ENCODE results near the gene GCH1.

DNA sequence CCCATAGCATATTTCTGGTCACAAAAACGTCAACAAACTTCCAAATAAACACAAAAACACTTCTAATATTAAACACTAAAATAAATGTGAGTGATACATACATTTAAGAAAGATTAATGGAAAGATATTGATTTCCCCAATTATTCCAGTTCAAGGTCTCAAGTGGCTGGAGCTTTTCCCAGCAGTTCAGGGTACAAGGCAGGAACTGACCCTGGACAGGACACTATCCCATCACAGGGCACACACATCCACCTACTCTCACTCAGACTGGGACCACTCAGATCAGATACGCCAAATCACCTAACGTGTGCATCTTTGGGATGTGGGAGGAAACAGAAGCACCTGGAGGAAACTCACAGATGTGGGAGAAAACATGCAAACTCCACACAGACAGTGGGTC is 50.4 kb downstream of the GCH1 start:
- TF ChIP-seq, protein P1, sequence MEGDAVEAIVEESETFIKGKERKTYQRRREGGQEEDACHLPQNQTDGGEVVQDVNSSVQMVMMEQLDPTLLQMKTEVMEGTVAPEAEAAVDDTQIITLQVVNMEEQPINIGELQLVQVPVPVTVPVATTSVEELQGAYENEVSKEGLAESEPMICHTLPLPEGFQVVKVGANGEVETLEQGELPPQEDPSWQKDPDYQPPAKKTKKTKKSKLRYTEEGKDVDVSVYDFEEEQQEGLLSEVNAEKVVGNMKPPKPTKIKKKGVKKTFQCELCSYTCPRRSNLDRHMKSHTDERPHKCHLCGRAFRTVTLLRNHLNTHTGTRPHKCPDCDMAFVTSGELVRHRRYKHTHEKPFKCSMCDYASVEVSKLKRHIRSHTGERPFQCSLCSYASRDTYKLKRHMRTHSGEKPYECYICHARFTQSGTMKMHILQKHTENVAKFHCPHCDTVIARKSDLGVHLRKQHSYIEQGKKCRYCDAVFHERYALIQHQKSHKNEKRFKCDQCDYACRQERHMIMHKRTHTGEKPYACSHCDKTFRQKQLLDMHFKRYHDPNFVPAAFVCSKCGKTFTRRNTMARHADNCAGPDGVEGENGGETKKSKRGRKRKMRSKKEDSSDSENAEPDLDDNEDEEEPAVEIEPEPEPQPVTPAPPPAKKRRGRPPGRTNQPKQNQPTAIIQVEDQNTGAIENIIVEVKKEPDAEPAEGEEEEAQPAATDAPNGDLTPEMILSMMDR (IDR thresholded peaks at IDR 0.05), result no peak
- TF ChIP-seq POLR2A (IDR thresholded peaks at IDR 0.05), result no peak
